A549 (cell line): ENCODE measurements around the gene ERFE. TPM values are rescaled to one million over a fixed set of nuclear protein-coding genes. Genes with fewer than 3 reads are reported as not detected.
A peak's percentile ranks its signal among the peaks of the same experiment; 100 is the strongest.

ENCODE experiments used
- ATAC-seq, 2 experiments: fragments of 200-7000 bp in 1 of 2; fragments of >200 bp in 1 of 2; cut with Nextera tagmentation in 1 of 2; cut with Tn5 transposase in 1 of 2; 3 replicates each; pipeline versions ENCODE4 v1.8.0 to v1.9.1; 2018 to 2020; ENCODE audit warnings: mild to moderate bottlenecking in 1 of 2, moderate library complexity in 1 of 2
- CTCF ChIA-PET: fragments of 300-600 bp; sonication (Branson Sonifier 250); formaldehyde crosslinking; extraction: SDS; loops from one replicate; lab custom pipeline; 2021; ENCODE audit warnings: antibody characterized with exemption, inconsistent platforms; lab: Yijun Ruan, JAX
- POLR2A ChIA-PET: fragments of 350-600 bp; formaldehyde crosslinking; extraction: SDS; loops from one replicate; lab custom pipeline; 2021; ENCODE audit warnings: antibody characterized with exemption, inconsistent platforms; lab: Yijun Ruan, JAX
- DNase-seq, 2 experiments: peaks; one replicate each; pipeline versions ENCODE4 v3.0.0 to v3.0.0-alpha.2; 2011 to 2016; ENCODE audit warnings: low read depth in 1 of 2, low spot score in 1 of 2
- FAIRE-seq: peaks from 2 replicates; lab custom pipeline; 2011; peaks lifted over from hg19 to GRCh38; lab: Jason Lieb, UNC
- H3K27ac ChIP-seq, 2 experiments: fragments of >200 bp; sonication (Bioruptor Twin); formaldehyde crosslinking; 3 replicates each; pipeline ENCODE4 v1.5.1; 2016 to 2017
- H3K4me1 ChIP-seq: fragments of >200 bp; sonication (Bioruptor Twin); formaldehyde crosslinking; 3 replicates; pipeline ENCODE4 v1.6.1; 2016
- H3K4me2 ChIP-seq: fragments of >200 bp; sonication (Bioruptor Twin); formaldehyde crosslinking; 3 replicates; pipeline ENCODE4 v1.6.1; 2016
- H3K4me3 ChIP-seq: fragments of >200 bp; sonication (Bioruptor Twin); formaldehyde crosslinking; 3 replicates; pipeline ENCODE4 v1.5.1; 2016
- H3K9me3 ChIP-seq: fragments of >200 bp; sonication (Bioruptor Twin); formaldehyde crosslinking; 3 replicates; pipeline ENCODE4 v1.6.1; 2016
- BHLHE40 ChIP-seq: IDR thresholded peaks from 2 replicates; pipeline ENCODE4 v1.6.1; 2012; ENCODE audit warnings: low read depth, low read length, inconsistent platforms
- CBX2 ChIP-seq: fragments of 200-600 bp; sonication (generic); IDR thresholded peaks from 2 replicates; pipeline ENCODE4 v1.6.1; 2016; ENCODE audit warnings: low read depth, mild to moderate bottlenecking, borderline replicate concordance
- E2F6 ChIP-seq: IDR thresholded peaks from 2 replicates; pipeline ENCODE4 v1.6.1; 2012; ENCODE audit warnings: low read depth, borderline replicate concordance
- EP300 ChIP-seq, 2 experiments: fragments of >200 bp; sonication (Bioruptor Twin); formaldehyde crosslinking; IDR thresholded peaks; 2 replicates in 1 of 2; 3 replicates in 1 of 2; pipeline ENCODE4 v1.6.1; 2016 to 2017
- FOSB ChIP-seq: fragments of 250-450 bp; sonication (Bioruptor Pico); IDR thresholded peaks from 2 replicates; pipeline ENCODE4 v1.5.0; 2020; ENCODE audit warnings: mild to moderate bottlenecking, moderate library complexity
- FOSL2 ChIP-seq, 2 experiments: fragments of 450-650 bp in 1 of 2; fragments of >200 bp in 1 of 2; sonication (Bioruptor Twin) in 1 of 2; formaldehyde crosslinking; IDR thresholded peaks; 2 replicates each; pipeline versions ENCODE4 v1.5.0 to v1.6.1; 2016 to 2020; ENCODE audit warnings: mild to moderate bottlenecking in 1 of 2, moderate library complexity in 1 of 2
- FOXS1 ChIP-seq: fragments of 250-450 bp; sonication (Bioruptor Pico); IDR thresholded peaks from 2 replicates; pipeline ENCODE4 v1.5.0; 2020; ENCODE audit warnings: mild to moderate bottlenecking, moderate library complexity
- HDAC2 ChIP-seq: fragments of 200-600 bp; sonication (generic); IDR thresholded peaks from 2 replicates; pipeline ENCODE4 v1.6.1; 2016
- HEYL ChIP-seq: fragments of 250-450 bp; sonication (Bioruptor Pico); IDR thresholded peaks from 2 replicates; pipeline ENCODE4 v1.8.0; 2021; ENCODE audit warnings: mild to moderate bottlenecking, moderate library complexity
- HOXA7 ChIP-seq: fragments of 250-450 bp; sonication (Bioruptor Pico); IDR thresholded peaks from 2 replicates; pipeline ENCODE4 v1.5.0; 2020; ENCODE audit warnings: mild to moderate bottlenecking, moderate library complexity
- HOXB13 ChIP-seq: fragments of 250-450 bp; sonication (Bioruptor Pico); IDR thresholded peaks from 2 replicates; pipeline ENCODE4 v1.5.0; 2020; ENCODE audit warnings: low read depth, mild to moderate bottlenecking, moderate library complexity
- HOXB5 ChIP-seq: fragments of 250-450 bp; sonication (Bioruptor Pico); IDR thresholded peaks from 2 replicates; pipeline ENCODE4 v1.5.0; 2020; ENCODE audit warnings: mild to moderate bottlenecking, moderate library complexity
- JUNB ChIP-seq: fragments of >200 bp; sonication (Bioruptor Twin); formaldehyde crosslinking; IDR thresholded peaks from 2 replicates; pipeline ENCODE4 v1.6.1; 2016
- MAFK ChIP-seq: fragments of 450-650 bp; IDR thresholded peaks from 2 replicates; pipeline ENCODE4 v1.6.1; 2014; ENCODE audit not compliant: partially characterized antibody
- MAZ ChIP-seq: fragments of 150-350 bp; IDR thresholded peaks from 2 replicates; pipeline ENCODE4 v1.6.1; 2014; ENCODE audit warnings: antibody characterized with exemption, low read depth, low read length, borderline replicate concordance
- NFE2L2 ChIP-seq: fragments of 150-350 bp; conservative IDR thresholded peaks from 2 replicates; pipeline ENCODE4 v1.6.1; 2014; ENCODE audit warnings: low read length
- NPAS2 ChIP-seq: fragments of 250-450 bp; sonication (Bioruptor Pico); IDR thresholded peaks from 2 replicates; pipeline ENCODE4 v1.8.0; 2022; ENCODE audit warnings: mild to moderate bottlenecking, moderate library complexity, borderline replicate concordance
- POLR2AphosphoS2 ChIP-seq: conservative IDR thresholded peaks from 2 replicates; pipeline ENCODE4 v1.6.1; 2012; ENCODE audit warnings: low read length, improper control_type of control experiment, inconsistent platforms
- SMC3 ChIP-seq: fragments of >200 bp; sonication (Bioruptor Twin); formaldehyde crosslinking; IDR thresholded peaks from 3 replicates; pipeline ENCODE4 v1.6.1; 2018; ENCODE audit warnings: inconsistent platforms
- TFCP2L1 ChIP-seq: fragments of 250-450 bp; sonication (Bioruptor Pico); IDR thresholded peaks from 2 replicates; pipeline ENCODE4 v1.5.0; 2021; ENCODE audit warnings: mild to moderate bottlenecking
- ZC3H11A ChIP-seq: fragments of 450-650 bp; IDR thresholded peaks from 2 replicates; pipeline ENCODE4 v1.6.1; 2014; ENCODE audit warnings: antibody characterized with exemption, mild to moderate bottlenecking
- ZFP36 ChIP-seq: fragments of 450-650 bp; IDR thresholded peaks from 2 replicates; pipeline ENCODE4 v1.6.1; 2014; ENCODE audit warnings: borderline replicate concordance; ENCODE audit not compliant: partially characterized antibody
- WGBS: methylation state at CpG from one replicate; pipeline ENCODE4 v1.1.6; 2017; ENCODE audit errors: missing lambda C conversion rate; 5-methylcytosine and 5-hydroxymethylcytosine counted together
- polyA plus RNA-seq, 4 experiments: library from polyadenylated mRNA; depleted of rRNA in 3 of 4; stranded (reverse); fragments of >200 nt; fragmentation: RNase III in 1 of 4; extraction: RNeasy Plus Mini Kit Qiagen cat#74134 plus additional on column Dnase treatment in 1 of 4; gene quantifications; 2 replicates in 3 of 4; 3 replicates in 1 of 4; pipeline ENCODE4 v1.2.3, GENCODE V29; 2011 to 2017
- TF ChIP-seq, protein P1 (sequence below): fragments of >200 bp; sonication (Bioruptor Twin); formaldehyde crosslinking; IDR thresholded peaks from 2 replicates; pipeline ENCODE4 v1.6.1; 2016
- TF ChIP-seq, protein P2 (sequence below): fragments of >200 bp; sonication (Bioruptor Twin); formaldehyde crosslinking; IDR thresholded peaks from 3 replicates; pipeline ENCODE4 v1.5.1; 2016
- TF ChIP-seq, protein P3 (sequence below): fragments of 200-600 bp; sonication (generic); IDR thresholded peaks from 2 replicates; pipeline ENCODE4 v1.6.1; 2016; ENCODE audit warnings: antibody characterized with exemption, mild to moderate bottlenecking, moderate library complexity

The ERFE gene
- polyA plus RNA-seq, 2 of the 4 experiments (the other 2 are of a cell fraction), result 2.6 TPM

- DNase-seq (no peak), FAIRE-seq (no peak), ATAC-seq (no peak)
- no peak for TF ChIP-seq FOSL2 (IDR thresholded peaks at IDR 0.05)
- no peak for TF ChIP-seq FOSL2 (CRISPR knock-in tag; IDR thresholded peaks at IDR 0.05)
- TF ChIP-seq EP300 (IDR thresholded peaks at IDR 0.05), result no peak
- no peak for TF ChIP-seq ZFP36
- no peak for TF ChIP-seq POLR2AphosphoS2
- TF ChIP-seq NPAS2, result no peak
- TF ChIP-seq HOXA7 (CRISPR knock-in tag), result no peak
- TF ChIP-seq, protein P1, sequence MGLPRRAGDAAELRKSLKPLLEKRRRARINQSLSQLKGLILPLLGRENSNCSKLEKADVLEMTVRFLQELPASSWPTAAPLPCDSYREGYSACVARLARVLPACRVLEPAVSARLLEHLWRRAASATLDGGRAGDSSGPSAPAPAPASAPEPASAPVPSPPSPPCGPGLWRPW, result no peak
- no peak for TF ChIP-seq MAZ
- TF ChIP-seq E2F6, result no peak
- TF ChIP-seq FOSB, result no peak
- no peak for TF ChIP-seq ZC3H11A
- TF ChIP-seq, protein P2, sequence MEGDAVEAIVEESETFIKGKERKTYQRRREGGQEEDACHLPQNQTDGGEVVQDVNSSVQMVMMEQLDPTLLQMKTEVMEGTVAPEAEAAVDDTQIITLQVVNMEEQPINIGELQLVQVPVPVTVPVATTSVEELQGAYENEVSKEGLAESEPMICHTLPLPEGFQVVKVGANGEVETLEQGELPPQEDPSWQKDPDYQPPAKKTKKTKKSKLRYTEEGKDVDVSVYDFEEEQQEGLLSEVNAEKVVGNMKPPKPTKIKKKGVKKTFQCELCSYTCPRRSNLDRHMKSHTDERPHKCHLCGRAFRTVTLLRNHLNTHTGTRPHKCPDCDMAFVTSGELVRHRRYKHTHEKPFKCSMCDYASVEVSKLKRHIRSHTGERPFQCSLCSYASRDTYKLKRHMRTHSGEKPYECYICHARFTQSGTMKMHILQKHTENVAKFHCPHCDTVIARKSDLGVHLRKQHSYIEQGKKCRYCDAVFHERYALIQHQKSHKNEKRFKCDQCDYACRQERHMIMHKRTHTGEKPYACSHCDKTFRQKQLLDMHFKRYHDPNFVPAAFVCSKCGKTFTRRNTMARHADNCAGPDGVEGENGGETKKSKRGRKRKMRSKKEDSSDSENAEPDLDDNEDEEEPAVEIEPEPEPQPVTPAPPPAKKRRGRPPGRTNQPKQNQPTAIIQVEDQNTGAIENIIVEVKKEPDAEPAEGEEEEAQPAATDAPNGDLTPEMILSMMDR, result no peak
- no peak for TF ChIP-seq JUNB
- no peak for TF ChIP-seq FOXS1
- no peak for TF ChIP-seq MAFK
- no peak for TF ChIP-seq CBX2
- no peak for TF ChIP-seq HEYL (CRISPR knock-in tag)
- TF ChIP-seq, protein P3, sequence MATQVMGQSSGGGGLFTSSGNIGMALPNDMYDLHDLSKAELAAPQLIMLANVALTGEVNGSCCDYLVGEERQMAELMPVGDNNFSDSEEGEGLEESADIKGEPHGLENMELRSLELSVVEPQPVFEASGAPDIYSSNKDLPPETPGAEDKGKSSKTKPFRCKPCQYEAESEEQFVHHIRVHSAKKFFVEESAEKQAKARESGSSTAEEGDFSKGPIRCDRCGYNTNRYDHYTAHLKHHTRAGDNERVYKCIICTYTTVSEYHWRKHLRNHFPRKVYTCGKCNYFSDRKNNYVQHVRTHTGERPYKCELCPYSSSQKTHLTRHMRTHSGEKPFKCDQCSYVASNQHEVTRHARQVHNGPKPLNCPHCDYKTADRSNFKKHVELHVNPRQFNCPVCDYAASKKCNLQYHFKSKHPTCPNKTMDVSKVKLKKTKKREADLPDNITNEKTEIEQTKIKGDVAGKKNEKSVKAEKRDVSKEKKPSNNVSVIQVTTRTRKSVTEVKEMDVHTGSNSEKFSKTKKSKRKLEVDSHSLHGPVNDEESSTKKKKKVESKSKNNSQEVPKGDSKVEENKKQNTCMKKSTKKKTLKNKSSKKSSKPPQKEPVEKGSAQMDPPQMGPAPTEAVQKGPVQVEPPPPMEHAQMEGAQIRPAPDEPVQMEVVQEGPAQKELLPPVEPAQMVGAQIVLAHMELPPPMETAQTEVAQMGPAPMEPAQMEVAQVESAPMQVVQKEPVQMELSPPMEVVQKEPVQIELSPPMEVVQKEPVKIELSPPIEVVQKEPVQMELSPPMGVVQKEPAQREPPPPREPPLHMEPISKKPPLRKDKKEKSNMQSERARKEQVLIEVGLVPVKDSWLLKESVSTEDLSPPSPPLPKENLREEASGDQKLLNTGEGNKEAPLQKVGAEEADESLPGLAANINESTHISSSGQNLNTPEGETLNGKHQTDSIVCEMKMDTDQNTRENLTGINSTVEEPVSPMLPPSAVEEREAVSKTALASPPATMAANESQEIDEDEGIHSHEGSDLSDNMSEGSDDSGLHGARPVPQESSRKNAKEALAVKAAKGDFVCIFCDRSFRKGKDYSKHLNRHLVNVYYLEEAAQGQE, result no peak
- TF ChIP-seq BHLHE40, result no peak
- peaks cover 10% of the 10 kb centered on the region; the same call in 2 of the 3 replicates for H3K4me1 ChIP-seq
- no peak overlapping the region for H3K4me2 ChIP-seq
- H3K4me3 ChIP-seq, result no peak overlapping the region
- no peaks in the 10 kb centered on the region for H3K9me3 ChIP-seq
- ChIA-PET POLR2A (no interaction called here), CTCF (no interaction called here)
- no peak overlapping the region for H3K27ac ChIP-seq
- 74% methylated on average over 11 of the region's 14 CpGs for WGBS
Measured at GRCh38 chr2:238157506-238158017, 1.2 kb upstream of the ERFE start.

- ChIA-PET POLR2A (no interaction called here), CTCF (no interaction called here)
- peaks cover 10% of the 10 kb centered on the region; the same call in 2 of the 3 replicates for H3K4me1 ChIP-seq
- WGBS, result 80% methylated on average over 11 of the region's 21 CpGs
- DNase-seq (no peak), ATAC-seq (no peak), FAIRE-seq (no peak)
- H3K27ac ChIP-seq, result peak overlapping the region in 1 of 2 experiments; percentile 98; a peak in 2 of 6 replicates
- H3K9me3 ChIP-seq, result no peaks in the 10 kb centered on the region
- H3K4me2 ChIP-seq, result peak overlapping the region; percentile 92
- no peak overlapping the region for H3K4me3 ChIP-seq
- TF ChIP-seq TFCP2L1 (CRISPR knock-in tag), result no peak
- TF ChIP-seq HOXB5, result no peak
- no peak for TF ChIP-seq HDAC2
- TF ChIP-seq NFE2L2, result no peak
- no peak for TF ChIP-seq HOXB13 (CRISPR knock-in tag)
- no peak for TF ChIP-seq SMC3
Measured at GRCh38 chr2:238158018-238158508, 707 bp upstream of the ERFE start.
